WTC11 (cell line): Measurements from ENCODE around the gene CMKLR1.

Experiments used
- ATF1 ChIP-seq: sonication (generic); formaldehyde crosslinking; IDR thresholded peaks from 2 replicates; pipeline ENCODE4 v1.8.1; 2023; ENCODE audit warnings: mild to moderate bottlenecking, moderate library complexity, missing genetic modification reagents
- CTCF ChIP-seq: fragments of 200-600 bp; IDR thresholded peaks from 2 replicates; pipeline ENCODE4 v1.8.0; 2022; ENCODE audit warnings: antibody characterized with exemption
- FOXK1 ChIP-seq: sonication (generic); formaldehyde crosslinking; IDR thresholded peaks from 2 replicates; pipeline ENCODE4 v1.8.0; 2022; ENCODE audit warnings: mild to moderate bottlenecking, moderate library complexity, missing genetic modification reagents
- IRF2 ChIP-seq: sonication (generic); formaldehyde crosslinking; IDR thresholded peaks from 2 replicates; pipeline ENCODE4 v1.8.0; 2022; ENCODE audit warnings: low read depth, missing genetic modification reagents, borderline replicate concordance

- TF ChIP-seq FOXK1 (CRISPR knock-in tag) (no peak), CTCF (no peak), ATF1 (CRISPR knock-in tag) (no peak), IRF2 (CRISPR knock-in tag) (no peak)
Observed at GRCh38 chr12:108273217-108273616, 65.9 kb downstream of the CMKLR1 start.
